ENCODE measurements around the gene CAPN2. TPM values are rescaled to one million over a fixed set of nuclear protein-coding genes. Genes with fewer than 3 reads are reported as not detected.

The CAPN2 gene
- total RNA-seq, 1 donor from 2014 or later: 391 TPM

DNA sequence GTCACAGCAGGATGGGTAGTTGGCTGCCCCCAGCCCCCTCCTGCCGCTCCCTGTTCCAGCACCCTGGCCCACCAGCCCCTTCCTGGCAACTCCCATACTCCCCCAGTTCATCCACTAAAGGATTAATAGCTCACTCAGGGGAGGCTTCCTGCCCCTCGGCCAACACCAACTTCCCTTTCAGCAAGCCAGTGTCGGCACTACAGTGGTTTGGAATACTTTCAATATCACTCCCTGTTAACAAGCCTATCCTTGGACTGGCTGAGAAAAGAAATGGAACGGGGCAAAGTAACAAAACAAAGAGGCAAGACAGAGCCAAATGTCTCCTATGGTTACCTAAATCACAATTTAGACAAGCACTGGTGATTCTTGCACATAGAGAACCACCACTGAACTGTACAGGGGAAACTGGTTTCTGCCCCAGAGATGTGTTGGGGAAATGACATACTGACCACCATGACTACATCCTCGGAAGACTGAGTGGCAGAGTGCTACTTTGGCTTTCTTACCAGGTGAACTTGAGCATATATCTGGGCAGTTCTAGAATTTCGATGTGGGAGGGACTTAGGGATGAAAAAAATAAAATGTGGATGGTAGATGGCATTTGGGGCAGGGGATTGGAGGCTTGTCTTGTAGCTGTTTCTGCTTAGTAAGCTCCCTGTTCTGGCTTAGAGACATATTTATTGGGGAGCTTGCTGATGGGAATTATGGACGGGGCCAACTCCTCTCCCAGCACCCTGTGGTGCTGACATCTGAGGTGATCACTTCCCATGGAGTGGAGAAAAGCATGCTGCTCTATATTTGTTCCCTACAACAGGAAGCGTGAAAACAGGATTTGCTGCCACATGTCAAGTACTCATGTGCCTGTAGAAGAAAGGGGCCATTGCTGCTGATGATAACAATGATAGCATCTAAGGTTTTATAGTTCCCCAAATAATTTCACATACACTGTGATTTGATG is 7.1 kb upstream of the CAPN2 start:
- peak overlapping the region; percentile 96 for H3K27ac ChIP-seq (ENCODE audit: low read depth, low read length)
- H3K9ac ChIP-seq (ENCODE audit: low read length): peak overlapping the region; percentile 77
- Mint-ChIP-seq H3K27me3 (ENCODE audit: low read depth, unreplicated experiment) (no peaks in the 10 kb centered on the region), H3K36me3 (ENCODE audit: low read depth, unreplicated experiment) (no peaks in the 10 kb centered on the region), H3K27ac (ENCODE audit: unreplicated experiment) (peak overlapping the region; percentile 93), H3K4me1 (ENCODE audit: low read depth, unreplicated experiment) (peaks cover 68% of the 10 kb centered on the region), H3K4me3 (ENCODE audit: unreplicated experiment) (peak overlapping the region; percentile 63), H3K9me3 (ENCODE audit: unreplicated experiment) (no peaks in the 10 kb centered on the region)
- no peaks in the 10 kb centered on the region for H3K9me3 ChIP-seq (ENCODE audit: insufficient read depth, low read depth, low read length)
- DNase-seq (ENCODE audit: low read depth) (peak; percentile 71), FAIRE-seq (no peak)
- peaks cover 77% of the 10 kb centered on the region for H3K4me1 ChIP-seq (ENCODE audit: insufficient read depth, low read length)
- TF ChIP-seq EZH2 (IDR thresholded peaks at IDR 0.05; ENCODE audit: insufficient read depth, low read length): no peak
- peaks cover 15% of the 10 kb centered on the region for H3K79me2 ChIP-seq (ENCODE audit: insufficient read depth, low read length)
- no peaks in the 10 kb centered on the region for H3K36me3 ChIP-seq (ENCODE audit: insufficient read depth, low read length)
- no peak overlapping the region for H2AFZ ChIP-seq (ENCODE audit: low read depth, low read length)
- peak overlapping the region; percentile 83 for H3K4me2 ChIP-seq (ENCODE audit: low read length)
- no peaks in the 10 kb centered on the region for H3K27me3 ChIP-seq (ENCODE audit: insufficient read depth, low read length)
- no peak overlapping the region for H3K4me3 ChIP-seq (ENCODE audit: insufficient read depth, low read depth, low read length)
- H4K20me1 ChIP-seq (ENCODE audit: insufficient read depth, low read length): no peaks in the 10 kb centered on the region

DNA sequence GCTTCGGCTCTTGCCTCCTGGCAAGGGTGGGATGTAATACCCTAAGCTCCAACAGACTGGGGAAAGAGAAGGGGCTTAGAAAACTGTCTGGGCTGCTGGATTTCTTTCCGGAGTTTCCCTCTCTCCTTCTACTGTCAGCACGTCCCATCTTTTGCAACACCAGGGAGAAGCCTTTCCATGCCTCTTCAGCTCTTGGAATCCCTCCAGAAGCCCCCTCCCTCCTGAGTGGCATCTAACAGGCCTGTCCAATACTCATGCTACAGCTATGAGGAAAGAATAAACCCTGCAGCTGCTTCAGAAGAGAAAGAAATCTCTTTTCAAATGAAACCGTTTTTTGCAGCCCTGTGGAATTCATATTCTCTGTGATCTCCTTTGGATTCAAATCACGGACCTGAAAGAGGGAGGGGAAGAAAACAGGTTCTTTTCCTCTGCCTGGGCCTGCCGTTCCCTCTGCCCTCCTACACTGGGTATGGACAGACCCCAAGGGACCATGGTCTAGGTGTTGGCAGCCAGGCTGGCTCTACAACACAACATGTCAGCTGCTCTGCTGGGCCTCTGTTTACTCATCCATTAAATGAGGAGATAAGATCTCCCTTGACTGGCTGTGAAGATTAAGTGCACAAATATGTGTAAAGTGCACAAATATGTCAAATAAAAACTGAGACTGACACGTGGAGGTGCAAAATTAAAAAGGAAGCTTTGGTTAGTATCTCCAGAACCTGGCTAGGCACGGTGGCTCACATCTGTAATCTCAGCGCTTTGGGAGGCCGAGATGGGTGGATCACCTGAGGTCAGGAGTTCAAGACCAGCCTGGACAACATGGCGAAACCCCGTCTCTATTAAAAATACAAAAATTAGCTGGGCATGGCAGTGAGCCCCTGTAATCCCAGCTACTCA is 6.0 kb upstream of the CAPN2 start:
- peak overlapping the region; percentile 63 for H3K4me3 Mint-ChIP-seq (ENCODE audit: unreplicated experiment)

More for the DNA sequence above, 6.0 kb upstream of the CAPN2 start:
- H3K27ac Mint-ChIP-seq (ENCODE audit: unreplicated experiment): peak overlapping the region; percentile 93
- peaks cover 69% of the 10 kb centered on the region for H3K4me1 ChIP-seq (ENCODE audit: insufficient read depth, low read length)
- H3K27me3 ChIP-seq (ENCODE audit: insufficient read depth, low read length): no peaks in the 10 kb centered on the region
- H3K9ac ChIP-seq (ENCODE audit: low read length): peak overlapping the region; percentile 77
- H3K27me3 Mint-ChIP-seq (ENCODE audit: low read depth, unreplicated experiment): no peaks in the 10 kb centered on the region
- H2AFZ ChIP-seq (ENCODE audit: low read depth, low read length): no peak overlapping the region
- H3K79me2 ChIP-seq (ENCODE audit: insufficient read depth, low read length): peaks cover 15% of the 10 kb centered on the region
- TF ChIP-seq EZH2 (IDR thresholded peaks at IDR 0.05; ENCODE audit: insufficient read depth, low read length): no peak
- TF ChIP-seq, protein P1, sequence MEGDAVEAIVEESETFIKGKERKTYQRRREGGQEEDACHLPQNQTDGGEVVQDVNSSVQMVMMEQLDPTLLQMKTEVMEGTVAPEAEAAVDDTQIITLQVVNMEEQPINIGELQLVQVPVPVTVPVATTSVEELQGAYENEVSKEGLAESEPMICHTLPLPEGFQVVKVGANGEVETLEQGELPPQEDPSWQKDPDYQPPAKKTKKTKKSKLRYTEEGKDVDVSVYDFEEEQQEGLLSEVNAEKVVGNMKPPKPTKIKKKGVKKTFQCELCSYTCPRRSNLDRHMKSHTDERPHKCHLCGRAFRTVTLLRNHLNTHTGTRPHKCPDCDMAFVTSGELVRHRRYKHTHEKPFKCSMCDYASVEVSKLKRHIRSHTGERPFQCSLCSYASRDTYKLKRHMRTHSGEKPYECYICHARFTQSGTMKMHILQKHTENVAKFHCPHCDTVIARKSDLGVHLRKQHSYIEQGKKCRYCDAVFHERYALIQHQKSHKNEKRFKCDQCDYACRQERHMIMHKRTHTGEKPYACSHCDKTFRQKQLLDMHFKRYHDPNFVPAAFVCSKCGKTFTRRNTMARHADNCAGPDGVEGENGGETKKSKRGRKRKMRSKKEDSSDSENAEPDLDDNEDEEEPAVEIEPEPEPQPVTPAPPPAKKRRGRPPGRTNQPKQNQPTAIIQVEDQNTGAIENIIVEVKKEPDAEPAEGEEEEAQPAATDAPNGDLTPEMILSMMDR (IDR thresholded peaks at IDR 0.05; ENCODE audit: insufficient read depth, low read depth, low read length): no peak
- peak overlapping the region; percentile 36 for H3K4me3 ChIP-seq (ENCODE audit: insufficient read depth, low read depth, low read length)
- H3K4me1 Mint-ChIP-seq (ENCODE audit: low read depth, unreplicated experiment): peaks cover 60% of the 10 kb centered on the region
- H3K36me3 ChIP-seq (ENCODE audit: insufficient read depth, low read length): no peaks in the 10 kb centered on the region
- FAIRE-seq: no peak
- no peaks in the 10 kb centered on the region for H3K9me3 Mint-ChIP-seq (ENCODE audit: unreplicated experiment)
- peak overlapping the region; percentile 83 for H3K4me2 ChIP-seq (ENCODE audit: low read length)
- no peaks in the 10 kb centered on the region for H3K9me3 ChIP-seq (ENCODE audit: insufficient read depth, low read depth, low read length)
- DNase-seq (ENCODE audit: low read depth): peak; percentile 84
- H4K20me1 ChIP-seq (ENCODE audit: insufficient read depth, low read length): no peaks in the 10 kb centered on the region
- no peaks in the 10 kb centered on the region for H3K36me3 Mint-ChIP-seq (ENCODE audit: low read depth, unreplicated experiment)
- peak overlapping the region; percentile 96 for H3K27ac ChIP-seq (ENCODE audit: low read depth, low read length)

All from astrocyte (in vitro differentiated cells and primary cell).